ENCODE data around the gene QPCT.

DNA sequence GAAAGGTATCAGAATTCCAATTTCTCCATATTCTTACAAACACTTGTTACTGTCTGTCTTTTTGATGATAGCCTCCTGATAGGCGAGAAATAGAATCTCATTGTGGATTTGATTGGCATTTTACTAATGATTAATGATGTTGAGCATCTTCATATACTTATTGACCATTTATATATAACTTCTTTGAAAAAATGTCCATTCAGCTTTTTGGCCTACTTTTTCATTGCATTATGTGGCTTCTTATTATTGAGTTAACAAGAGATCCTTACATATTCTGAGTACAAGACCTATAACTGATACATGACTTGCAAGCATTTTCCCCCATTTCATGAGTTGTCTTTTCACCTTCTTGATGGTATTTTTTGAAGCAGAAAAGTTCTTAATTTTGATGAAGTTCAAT, 54.6 kb downstream of the QPCT start:
- TF ChIP-seq, protein P1, sequence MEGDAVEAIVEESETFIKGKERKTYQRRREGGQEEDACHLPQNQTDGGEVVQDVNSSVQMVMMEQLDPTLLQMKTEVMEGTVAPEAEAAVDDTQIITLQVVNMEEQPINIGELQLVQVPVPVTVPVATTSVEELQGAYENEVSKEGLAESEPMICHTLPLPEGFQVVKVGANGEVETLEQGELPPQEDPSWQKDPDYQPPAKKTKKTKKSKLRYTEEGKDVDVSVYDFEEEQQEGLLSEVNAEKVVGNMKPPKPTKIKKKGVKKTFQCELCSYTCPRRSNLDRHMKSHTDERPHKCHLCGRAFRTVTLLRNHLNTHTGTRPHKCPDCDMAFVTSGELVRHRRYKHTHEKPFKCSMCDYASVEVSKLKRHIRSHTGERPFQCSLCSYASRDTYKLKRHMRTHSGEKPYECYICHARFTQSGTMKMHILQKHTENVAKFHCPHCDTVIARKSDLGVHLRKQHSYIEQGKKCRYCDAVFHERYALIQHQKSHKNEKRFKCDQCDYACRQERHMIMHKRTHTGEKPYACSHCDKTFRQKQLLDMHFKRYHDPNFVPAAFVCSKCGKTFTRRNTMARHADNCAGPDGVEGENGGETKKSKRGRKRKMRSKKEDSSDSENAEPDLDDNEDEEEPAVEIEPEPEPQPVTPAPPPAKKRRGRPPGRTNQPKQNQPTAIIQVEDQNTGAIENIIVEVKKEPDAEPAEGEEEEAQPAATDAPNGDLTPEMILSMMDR (IDR thresholded peaks at IDR 0.05; ENCODE audit: low read depth, low read length), result no peak
- TF ChIP-seq POLR2A (IDR thresholded peaks at IDR 0.05; ENCODE audit: extremely low read depth, insufficient read length) (no peak), MYC (IDR thresholded peaks at IDR 0.05; ENCODE audit: low read depth, low read length) (no peak)
- TF ChIP-seq, protein P2, sequence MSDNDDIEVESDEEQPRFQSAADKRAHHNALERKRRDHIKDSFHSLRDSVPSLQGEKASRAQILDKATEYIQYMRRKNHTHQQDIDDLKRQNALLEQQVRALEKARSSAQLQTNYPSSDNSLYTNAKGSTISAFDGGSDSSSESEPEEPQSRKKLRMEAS (IDR thresholded peaks at IDR 0.05; ENCODE audit: low read depth, low read length), result no peak
